Right atrium auricular region (tissue), 2 donors: Measurements from ENCODE around the gene KIRREL3. TPM values are rescaled to one million over a fixed set of nuclear protein-coding genes. Genes with fewer than 3 reads are reported as not detected.

Source experiments
- DNase-seq: peaks from one replicate; pipeline ENCODE4 v3.0.0-alpha.2; 2019; ENCODE audit warnings: low spot score
- H3K27ac ChIP-seq, 2 donors: fragments of 200-600 bp; sonication (generic); 1 replicate in 1 of 2; 2 replicates in 1 of 2; pipeline ENCODE4 v1.5.1; 2016 to 2019
- H3K27me3 ChIP-seq, 2 donors: fragments of 200-600 bp; sonication (generic); one replicate each; pipeline versions ENCODE4 v1.5.1 to v1.6.0; 2017 to 2019
- H3K36me3 ChIP-seq: fragments of 200-600 bp; sonication (generic); one replicate; pipeline ENCODE4 v1.5.1; 2016
- H3K4me1 ChIP-seq, 2 donors: fragments of 200-600 bp; sonication (generic); one replicate each; pipeline versions ENCODE4 v1.5.1 to v1.6.0; 2017 to 2019
- H3K4me3 ChIP-seq, 2 donors: fragments of 200-600 bp; sonication (generic); 1 replicate in 1 of 2; 2 replicates in 1 of 2; pipeline ENCODE4 v1.5.1; 2017 to 2019; ENCODE audit warnings: mild to moderate bottlenecking in 1 of 2, moderate library complexity in 1 of 2
- H3K9me3 ChIP-seq, 2 donors: fragments of 200-600 bp; sonication (generic); one replicate each; pipeline ENCODE4 v1.5.1; 2019
- CTCF ChIP-seq, 2 donors: fragments of 200-600 bp; sonication (generic); IDR thresholded peaks; one replicate each; pipeline ENCODE4 v1.5.1; 2019; ENCODE audit warnings: antibody characterized with exemption in 2 of 2
- total RNA-seq, 2 donors: library from RNA; depleted of rRNA; stranded (reverse); fragments of >200 nt; gene quantifications; one replicate each; pipeline ENCODE4 v1.1.0, GENCODE V29; 2016

Gene KIRREL3
- total RNA-seq, 2 donors from 2014 or later = 0.51 to 0.74 TPM

- H3K4me3 ChIP-seq = no peak overlapping the region
- H3K4me1 ChIP-seq = no peaks in the 10 kb centered on the region
- no peak overlapping the region for H3K27ac ChIP-seq
- DNase-seq = no peak
- no peak for TF ChIP-seq CTCF (IDR thresholded peaks at IDR 0.05)
- H3K36me3 ChIP-seq = no peaks in the 10 kb centered on the region
- no peaks in the 10 kb centered on the region for H3K27me3 ChIP-seq
- H3K9me3 ChIP-seq = peaks cover 0 to 7% of the 10 kb centered on the region in 2 donors
Measured at GRCh38 chr11:126754591-126755426, 245.8 kb downstream of the KIRREL3 start.

GRCh38 chr11:126753990-126754389 is 246.6 kb downstream of the KIRREL3 start:
- Histone ChIP-seq H3K27me3 (no peaks in the 10 kb centered on the region), H3K4me1 (no peaks in the 10 kb centered on the region), H3K9me3 (peaks cover 0 to 7% of the 10 kb centered on the region in 2 donors), H3K27ac (no peak overlapping the region), H3K36me3 (no peaks in the 10 kb centered on the region), H3K4me3 (no peak overlapping the region)
- no peak for DNase-seq
- no peak for TF ChIP-seq CTCF (IDR thresholded peaks at IDR 0.05)

- no peaks in the 10 kb centered on the region for H3K36me3 ChIP-seq
- no peak for TF ChIP-seq CTCF (IDR thresholded peaks at IDR 0.05)
- H3K27ac ChIP-seq = no peak overlapping the region
- no peak for DNase-seq
- H3K4me3 ChIP-seq = no peak overlapping the region
- no peaks in the 10 kb centered on the region for H3K27me3 ChIP-seq
- no peaks in the 10 kb centered on the region for H3K4me1 ChIP-seq
- peaks cover 0 to 7% of the 10 kb centered on the region in 2 donors for H3K9me3 ChIP-seq
Measured at GRCh38 chr11:126751242-126751641, 249.3 kb downstream of the KIRREL3 start.

GRCh38 chr11:126748793-126749192 is 251.8 kb downstream of the KIRREL3 start:
- Histone ChIP-seq H3K36me3 (no peaks in the 10 kb centered on the region), H3K27me3 (no peaks in the 10 kb centered on the region), H3K9me3 (peaks cover 0 to 7% of the 10 kb centered on the region in 2 donors), H3K27ac (no peak overlapping the region), H3K4me1 (no peaks in the 10 kb centered on the region), H3K4me3 (no peak overlapping the region)
- DNase-seq = no peak
- TF ChIP-seq CTCF (IDR thresholded peaks at IDR 0.05) = no peak

GRCh38 chr11:126748100-126748791 is 252.3 kb downstream of the KIRREL3 start:
- Histone ChIP-seq H3K9me3 (peaks cover 0 to 7% of the 10 kb centered on the region in 2 donors), H3K4me1 (no peaks in the 10 kb centered on the region), H3K27ac (no peak overlapping the region), H3K4me3 (no peak overlapping the region), H3K27me3 (no peaks in the 10 kb centered on the region), H3K36me3 (no peaks in the 10 kb centered on the region)
- DNase-seq = no peak
- TF ChIP-seq CTCF (IDR thresholded peaks at IDR 0.05) = no peak
